GM19397 (cell line): Measurements from ENCODE around the gene GCDH.

Experiments
- ATAC-seq: cut with Tn5 transposase; IDR thresholded peaks from one replicate; pipeline ENCODE4 v1.9.1; 2021; ENCODE audit warnings: mild to moderate bottlenecking, moderate library complexity; ENCODE audit not compliant: unreplicated experiment

Gene GCDH

GRCh38 chr19:12938779-12939601, 48.0 kb downstream of the GCDH start:
- no peak for ATAC-seq

- no peak for ATAC-seq
Observed at GRCh38 chr19:12939975-12940423, 49.0 kb downstream of the GCDH start.

- no peak for ATAC-seq
Observed at GRCh38 chr19:12940897-12941296, 49.9 kb downstream of the GCDH start.

- ATAC-seq: no peak
Observed at GRCh38 chr19:12943437-12944044, 52.6 kb downstream of the GCDH start.

- ATAC-seq: no peak
Observed at GRCh38 chr19:12944104-12944674, 53.2 kb downstream of the GCDH start.

GRCh38 chr19:12945479-12946091, 54.6 kb downstream of the GCDH start, which contains the start of gene RAD23A:
Gene RAD23A, plus strand, starts transcription at chr19:12945862. Its CDS starts 87 bp downstream, at chr19:12945949.
- peak; percentile 81 for ATAC-seq

- peak; percentile 41 for ATAC-seq
Observed at GRCh38 chr19:12946092-12946721, 55.2 kb downstream of the GCDH start.

- ATAC-seq: no peak
Observed at GRCh38 chr19:12946731-12947496, 56.0 kb downstream of the GCDH start.

- ATAC-seq: no peak
Observed at GRCh38 chr19:12947702-12948611, 57.0 kb downstream of the GCDH start.

- no peak for ATAC-seq
Observed at GRCh38 chr19:12948612-12949362, 57.8 kb downstream of the GCDH start.
